HEK293T (cell line): Measurements from ENCODE around the gene SLC25A6.

Experiments used
- ARNT ChIP-seq: fragments of 450-650 bp; IDR thresholded peaks from 2 replicates; pipeline ENCODE4 v1.6.1; 2017; ENCODE audit warnings: mild to moderate bottlenecking
- BHLHE40 ChIP-seq: fragments of 450-650 bp; IDR thresholded peaks from 2 replicates; pipeline ENCODE4 v1.6.1; 2016; ENCODE audit warnings: mild to moderate bottlenecking, moderate library complexity, borderline replicate concordance
- FOXK2 ChIP-seq: fragments of 450-650 bp; IDR thresholded peaks from 2 replicates; pipeline ENCODE4 v1.6.1; 2016; ENCODE audit warnings: mild to moderate bottlenecking
- FOXM1 ChIP-seq: fragments of 450-650 bp; IDR thresholded peaks from 2 replicates; pipeline ENCODE4 v1.6.1; 2017; ENCODE audit warnings: mild to moderate bottlenecking, borderline replicate concordance
- NFRKB ChIP-seq: fragments of 450-650 bp; IDR thresholded peaks from 2 replicates; pipeline ENCODE4 v1.6.1; 2016; ENCODE audit warnings: mild to moderate bottlenecking, moderate library complexity
- SP1 ChIP-seq: fragments of 450-650 bp; IDR thresholded peaks from 2 replicates; pipeline ENCODE4 v1.6.1; 2017
- TARDBP ChIP-seq: fragments of 450-650 bp; IDR thresholded peaks from 2 replicates; pipeline ENCODE4 v1.6.1; 2016

DNA sequence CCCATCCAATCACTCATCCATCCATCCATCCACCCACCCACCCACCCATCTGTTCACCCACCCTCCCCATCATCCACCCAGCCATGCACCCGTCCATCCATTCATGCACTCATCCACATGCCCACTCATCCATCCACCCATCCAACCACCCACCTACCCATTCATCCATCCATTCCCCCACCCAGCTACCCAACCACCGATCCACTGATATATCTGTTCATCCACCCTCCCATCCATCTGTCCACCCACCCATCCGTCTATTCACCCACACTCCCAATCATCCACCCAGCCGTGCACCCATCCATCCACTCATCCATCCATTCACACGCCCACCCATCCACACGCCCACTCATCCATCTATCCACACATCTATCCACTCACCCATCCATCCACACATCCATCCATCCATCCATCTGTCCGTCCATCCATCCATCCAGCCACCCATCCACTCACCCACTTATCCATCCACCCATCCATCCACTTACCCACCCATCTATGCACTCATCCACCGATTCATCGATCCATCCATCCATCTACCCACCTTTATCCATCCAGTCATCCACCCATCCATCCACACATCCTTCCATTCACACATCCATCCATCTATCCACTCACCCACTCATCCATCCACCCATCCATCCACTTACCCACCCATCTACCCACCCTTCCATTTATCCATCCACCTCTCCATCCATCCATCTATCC lies 32.4 kb upstream of the SLC25A6 start:
- TF ChIP-seq ARNT (no peak), TARDBP (0 out of 2 replicates have a peak, but pooled peaks have one; percentile 40), NFRKB (no peak), FOXK2 (no peak), SP1 (no peak), FOXM1 (no peak), BHLHE40 (no peak)
